ENCODE results near the gene PRMT1.

- TF ChIP-seq CTCF (IDR thresholded peaks at IDR 0.05) (peak in 5 of 6 experiments; percentile 38 to 70 (median 47)), POLR2A (IDR thresholded peaks at IDR 0.05) (peak in 2 of 4 donors; percentile 48 to 69)
These were observed 12.7 kb upstream of the PRMT1 start for GRCh38 chr19:49664171-49665035.

All from upper lobe of left lung (tissue), 4 donors.